NB4 (cell line): Measurements from ENCODE around the gene ADPGK.

ENCODE experiments used
- CTCF ChIP-seq: IDR thresholded peaks from one replicate; pipeline ENCODE4 v1.5.1; 2012; ENCODE audit warnings: low read depth, low read length
- POLR2A ChIP-seq: IDR thresholded peaks from 2 replicates; pipeline ENCODE4 v1.6.1; 2011; ENCODE audit warnings: mild to moderate bottlenecking; ENCODE audit not compliant: insufficient read length; ENCODE audit errors: extremely low read depth

GRCh38 chr15:72825829-72826228 is 42.3 kb upstream of the ADPGK start:
- TF ChIP-seq POLR2A: no peak
- TF ChIP-seq CTCF: no peak
